MM.1S (cell line): ENCODE data around the gene EXOC5.

ENCODE experiments used
- CTCF ChIP-seq: fragments of 300-600 bp; sonication (generic); IDR thresholded peaks from 2 replicates; pipeline ENCODE4 v1.5.1; 2016; ENCODE audit warnings: antibody characterized with exemption, low read length, mixed read lengths
- EZH2 ChIP-seq: fragments of 300-600 bp; sonication (generic); optimal IDR thresholded peaks from 2 replicates; pipeline ENCODE3; 2017; ENCODE audit warnings: low read depth, mild to moderate bottlenecking, antibody characterized with exemption, low read length, mixed read lengths

GRCh38 chr14:57297852-57298251, 29.1 kb upstream of the EXOC5 start:
- TF ChIP-seq EZH2 (no peak), CTCF (no peak)
